ENCODE results near the gene ORAI2.
"Not testable (repeated sequence)": the region's sequence is repeated elsewhere in the genome, so short reads cannot be mapped to it uniquely, and the experiment has no call there.

DNA sequence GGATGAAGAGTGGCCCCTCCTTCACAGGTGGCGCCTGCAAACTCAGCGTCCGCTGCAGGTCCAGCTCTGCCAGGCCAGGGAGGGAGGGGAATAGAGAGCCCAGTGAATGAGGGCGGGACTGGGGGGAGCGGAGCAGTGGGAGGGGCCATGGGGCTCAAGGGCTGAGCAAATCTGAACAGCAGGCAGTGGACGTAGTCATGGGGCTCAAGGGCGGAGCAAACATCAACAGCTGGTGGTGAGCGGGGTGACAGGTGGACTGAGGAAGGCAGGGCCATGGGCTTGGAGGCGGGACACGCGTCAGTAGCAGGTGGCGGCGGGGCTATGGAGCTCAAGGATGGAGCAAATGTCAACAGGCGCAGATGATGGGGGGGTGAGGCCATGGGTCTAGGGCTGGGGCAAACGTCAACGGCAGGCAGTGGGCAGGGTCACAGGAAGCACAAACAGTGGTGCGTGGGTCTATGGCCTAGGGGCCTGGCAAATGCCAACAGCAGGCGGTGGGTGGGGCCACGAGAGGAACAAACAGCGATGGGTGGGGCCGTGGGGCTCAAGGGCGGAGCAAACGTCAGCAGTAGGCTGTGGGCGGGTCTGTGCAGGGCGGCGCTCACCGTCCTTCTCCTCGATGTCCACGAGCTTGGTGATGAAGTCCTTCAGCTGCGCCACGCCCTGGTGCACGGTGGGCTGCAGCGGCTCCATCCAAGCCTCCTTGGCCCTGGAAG is 60.0 kb downstream of the ORAI2 start:
- TF ChIP-seq, protein P1, sequence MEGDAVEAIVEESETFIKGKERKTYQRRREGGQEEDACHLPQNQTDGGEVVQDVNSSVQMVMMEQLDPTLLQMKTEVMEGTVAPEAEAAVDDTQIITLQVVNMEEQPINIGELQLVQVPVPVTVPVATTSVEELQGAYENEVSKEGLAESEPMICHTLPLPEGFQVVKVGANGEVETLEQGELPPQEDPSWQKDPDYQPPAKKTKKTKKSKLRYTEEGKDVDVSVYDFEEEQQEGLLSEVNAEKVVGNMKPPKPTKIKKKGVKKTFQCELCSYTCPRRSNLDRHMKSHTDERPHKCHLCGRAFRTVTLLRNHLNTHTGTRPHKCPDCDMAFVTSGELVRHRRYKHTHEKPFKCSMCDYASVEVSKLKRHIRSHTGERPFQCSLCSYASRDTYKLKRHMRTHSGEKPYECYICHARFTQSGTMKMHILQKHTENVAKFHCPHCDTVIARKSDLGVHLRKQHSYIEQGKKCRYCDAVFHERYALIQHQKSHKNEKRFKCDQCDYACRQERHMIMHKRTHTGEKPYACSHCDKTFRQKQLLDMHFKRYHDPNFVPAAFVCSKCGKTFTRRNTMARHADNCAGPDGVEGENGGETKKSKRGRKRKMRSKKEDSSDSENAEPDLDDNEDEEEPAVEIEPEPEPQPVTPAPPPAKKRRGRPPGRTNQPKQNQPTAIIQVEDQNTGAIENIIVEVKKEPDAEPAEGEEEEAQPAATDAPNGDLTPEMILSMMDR (IDR thresholded peaks at IDR 0.05), result not testable (repeated sequence)
- not testable (repeated sequence) for TF ChIP-seq POLR2A (IDR thresholded peaks at IDR 0.05)

All from esophagus squamous epithelium (tissue), 4 donors.